Forelimb muscle (tissue), 1 donor: Measurements from ENCODE around the gene VSTM5. TPM values are rescaled to one million over a fixed set of nuclear protein-coding genes. Genes with fewer than 3 reads are reported as not detected.
A peak's percentile ranks its signal among the peaks of the same experiment; 100 is the strongest.
"Not testable (repeated sequence)": the region's sequence is repeated elsewhere in the genome, so short reads cannot be mapped to it uniquely, and the experiment has no call there.

Experiments used
- DNase-seq: peaks from one replicate; pipeline ENCODE4 v3.0.0-alpha.2; 2013; ENCODE audit warnings: low read depth
- polyA plus RNA-seq: library from polyadenylated mRNA; unstranded; fragments of 120-200 nt; gene quantifications from one replicate; pipeline ENCODE4 v1.2.1, GENCODE V29; 2013; ENCODE audit not compliant: insufficient read length

The VSTM5 gene
- polyA plus RNA-seq, 1 donor, result 0.48 TPM

- DNase-seq, result no peak
Measured at GRCh38 chr11:93796441-93797231, 53.8 kb downstream of the VSTM5 start.

GRCh38 chr11:93791493-93791892, 58.9 kb downstream of the VSTM5 start:
- no peak for DNase-seq

- DNase-seq, result no peak
Measured at GRCh38 chr11:93784935-93785360, 65.5 kb downstream of the VSTM5 start.

GRCh38 chr11:93784145-93784934, 66.1 kb downstream of the VSTM5 start, which contains the start of gene MED17:
TSS of gene MED17 (plus strand) at chr11:93784282. CDS start at chr11:93784514, 232 bp downstream.
- DNase-seq, result peak; percentile 88

GRCh38 chr11:93783765-93784144, 66.7 kb downstream of the VSTM5 start:
- DNase-seq, result no peak

GRCh38 chr11:93783362-93783761, 67.1 kb downstream of the VSTM5 start:
- DNase-seq, result no peak

GRCh38 chr11:93775289-93775688, 75.1 kb downstream of the VSTM5 start:
- DNase-seq, result no peak

- not testable (repeated sequence) for DNase-seq
Measured at GRCh38 chr11:93774560-93774959, 75.9 kb downstream of the VSTM5 start.

- DNase-seq, result no peak
Measured at GRCh38 chr11:93773601-93774200, 76.7 kb downstream of the VSTM5 start.

- DNase-seq, result no peak
Measured at GRCh38 chr11:93773045-93773477, 77.4 kb downstream of the VSTM5 start.

- DNase-seq, result no peak
Measured at GRCh38 chr11:93772123-93772522, 78.3 kb downstream of the VSTM5 start.

GRCh38 chr11:93770160-93770559, 80.3 kb downstream of the VSTM5 start:
- no peak for DNase-seq

Other genes starting within 250 kb of the VSTM5 start
- gene CEP295, start 188.9 kb downstream of the VSTM5 start, polyA plus RNA-seq, result 11.2 TPM
- gene TAF1D, start 109.1 kb downstream of the VSTM5 start, polyA plus RNA-seq, result 110 TPM
- gene C11orf54, start 108.9 kb downstream of the VSTM5 start, polyA plus RNA-seq, result 38.4 TPM
- 19.8 TPM for gene MED17, start 66.3 kb downstream of the VSTM5 start, polyA plus RNA-seq
- gene HEPHL1, start 170.7 kb upstream of the VSTM5 start, polyA plus RNA-seq, result 0.04 TPM